ENCODE results near the gene ZFHX2.

Gene ZFHX2

GRCh38 chr14:23536494-23536893 is 15.1 kb downstream of the ZFHX2 start:
- H2AFZ ChIP-seq (ENCODE audit: low read length) = no peak overlapping the region
- no peaks in the 10 kb centered on the region for H4K20me1 ChIP-seq (ENCODE audit: insufficient read depth, low read length)
- no peaks in the 10 kb centered on the region for H3K36me3 ChIP-seq (ENCODE audit: insufficient read depth, low read length)
- no peaks in the 10 kb centered on the region for H3F3A ChIP-seq (ENCODE audit: insufficient read depth, low read length)
- H3K79me2 ChIP-seq (ENCODE audit: insufficient read depth, low read length) = no peaks in the 10 kb centered on the region
- TF ChIP-seq EZH2 (IDR thresholded peaks at IDR 0.05; ENCODE audit: borderline replicate concordance, low read length) = no peak
- TF ChIP-seq, protein P1, sequence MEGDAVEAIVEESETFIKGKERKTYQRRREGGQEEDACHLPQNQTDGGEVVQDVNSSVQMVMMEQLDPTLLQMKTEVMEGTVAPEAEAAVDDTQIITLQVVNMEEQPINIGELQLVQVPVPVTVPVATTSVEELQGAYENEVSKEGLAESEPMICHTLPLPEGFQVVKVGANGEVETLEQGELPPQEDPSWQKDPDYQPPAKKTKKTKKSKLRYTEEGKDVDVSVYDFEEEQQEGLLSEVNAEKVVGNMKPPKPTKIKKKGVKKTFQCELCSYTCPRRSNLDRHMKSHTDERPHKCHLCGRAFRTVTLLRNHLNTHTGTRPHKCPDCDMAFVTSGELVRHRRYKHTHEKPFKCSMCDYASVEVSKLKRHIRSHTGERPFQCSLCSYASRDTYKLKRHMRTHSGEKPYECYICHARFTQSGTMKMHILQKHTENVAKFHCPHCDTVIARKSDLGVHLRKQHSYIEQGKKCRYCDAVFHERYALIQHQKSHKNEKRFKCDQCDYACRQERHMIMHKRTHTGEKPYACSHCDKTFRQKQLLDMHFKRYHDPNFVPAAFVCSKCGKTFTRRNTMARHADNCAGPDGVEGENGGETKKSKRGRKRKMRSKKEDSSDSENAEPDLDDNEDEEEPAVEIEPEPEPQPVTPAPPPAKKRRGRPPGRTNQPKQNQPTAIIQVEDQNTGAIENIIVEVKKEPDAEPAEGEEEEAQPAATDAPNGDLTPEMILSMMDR (IDR thresholded peaks at IDR 0.05; ENCODE audit: low read length) = no peak
- no peak overlapping the region for H3K27ac ChIP-seq (ENCODE audit: low read depth, low read length, poor library complexity, severe bottlenecking)
- no peak overlapping the region for H3K4me2 ChIP-seq (ENCODE audit: low read length)
- H3K27me3 ChIP-seq (ENCODE audit: insufficient read depth, low read length) = no peaks in the 10 kb centered on the region
- H3K9ac ChIP-seq (ENCODE audit: low read length) = no peak overlapping the region
- H3K9me3 ChIP-seq (ENCODE audit: low read length) = no peaks in the 10 kb centered on the region
- H3K4me3 ChIP-seq (ENCODE audit: low read depth, low read length, poor library complexity, severe bottlenecking) = no peak overlapping the region
- H3K9me2 ChIP-seq (ENCODE audit: low read depth, low read length) = no peaks in the 10 kb centered on the region
- no peaks in the 10 kb centered on the region for H3K4me1 ChIP-seq (ENCODE audit: insufficient read depth, low read length, severe bottlenecking)

- Histone ChIP-seq H3K9me3 (ENCODE audit: low read length) (no peaks in the 10 kb centered on the region), H3K9me2 (ENCODE audit: low read depth, low read length) (no peaks in the 10 kb centered on the region), H3F3A (ENCODE audit: insufficient read depth, low read length) (no peaks in the 10 kb centered on the region), H3K9ac (ENCODE audit: low read length) (no peak overlapping the region), H3K27me3 (ENCODE audit: insufficient read depth, low read length) (no peaks in the 10 kb centered on the region), H2AFZ (ENCODE audit: low read length) (no peak overlapping the region), H4K20me1 (ENCODE audit: insufficient read depth, low read length) (no peaks in the 10 kb centered on the region), H3K27ac (ENCODE audit: low read depth, low read length, poor library complexity, severe bottlenecking) (no peak overlapping the region), H3K4me3 (ENCODE audit: low read depth, low read length, poor library complexity, severe bottlenecking) (no peak overlapping the region), H3K4me2 (ENCODE audit: low read length) (no peak overlapping the region), H3K79me2 (ENCODE audit: insufficient read depth, low read length) (no peaks in the 10 kb centered on the region), H3K36me3 (ENCODE audit: insufficient read depth, low read length) (no peaks in the 10 kb centered on the region), H3K4me1 (ENCODE audit: insufficient read depth, low read length, severe bottlenecking) (no peaks in the 10 kb centered on the region)
- no peak for TF ChIP-seq EZH2 (IDR thresholded peaks at IDR 0.05; ENCODE audit: borderline replicate concordance, low read length)
- TF ChIP-seq, protein P1 (IDR thresholded peaks at IDR 0.05; ENCODE audit: low read length) = no peak
Observed at GRCh38 chr14:23535943-23536342, 15.6 kb downstream of the ZFHX2 start.

DNA sequence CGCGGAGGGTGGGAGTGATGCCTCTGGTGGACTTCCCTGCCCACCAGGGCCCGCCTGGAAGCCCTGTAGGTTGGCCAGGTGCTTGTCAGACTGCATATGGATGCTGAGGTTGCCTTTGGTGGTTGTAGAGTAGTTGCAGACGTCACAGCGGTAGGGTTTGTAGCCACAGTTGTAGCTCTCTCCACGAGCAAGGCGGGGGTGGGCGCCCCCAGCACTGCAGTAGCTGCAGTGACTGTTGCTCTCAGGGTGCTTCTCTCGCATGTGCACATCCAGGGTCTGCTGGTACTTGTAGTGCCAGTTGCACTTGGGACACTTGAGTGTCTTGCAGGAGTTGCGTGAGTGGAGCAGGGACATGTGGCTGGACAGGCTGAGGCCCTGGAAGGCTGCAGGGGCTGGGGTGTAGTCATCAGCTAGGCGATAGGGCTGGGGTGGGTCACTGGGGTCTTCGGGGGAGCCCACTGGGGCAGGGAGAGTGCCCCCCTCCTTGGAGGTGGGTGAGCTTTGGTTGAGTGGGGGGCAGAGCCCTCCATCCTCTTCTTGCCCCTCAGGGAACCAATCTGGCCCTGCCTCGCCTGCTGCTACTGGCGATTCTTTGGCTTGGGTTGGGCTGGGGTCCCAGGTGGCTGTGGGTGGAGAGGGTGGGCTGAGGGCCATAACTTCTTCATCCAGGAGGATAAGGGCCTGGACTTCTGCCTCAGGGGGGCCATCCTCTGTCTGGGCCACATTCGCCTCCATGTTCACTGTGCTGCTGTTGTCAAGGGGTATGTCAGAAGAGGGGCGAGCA is 17.7 kb downstream of the ZFHX2 start:
- no peaks in the 10 kb centered on the region for H3K79me2 ChIP-seq (ENCODE audit: insufficient read depth, low read length)
- no peaks in the 10 kb centered on the region for H3K9me3 ChIP-seq (ENCODE audit: low read length)
- H3K36me3 ChIP-seq (ENCODE audit: insufficient read depth, low read length) = no peaks in the 10 kb centered on the region
- H2AFZ ChIP-seq (ENCODE audit: low read length) = no peak overlapping the region
- no peaks in the 10 kb centered on the region for H3K27me3 ChIP-seq (ENCODE audit: insufficient read depth, low read length)
- H3K4me2 ChIP-seq (ENCODE audit: low read length) = no peak overlapping the region
- H4K20me1 ChIP-seq (ENCODE audit: insufficient read depth, low read length) = no peaks in the 10 kb centered on the region
- H3K9ac ChIP-seq (ENCODE audit: low read length) = no peak overlapping the region
- no peaks in the 10 kb centered on the region for H3F3A ChIP-seq (ENCODE audit: insufficient read depth, low read length)
- H3K27ac ChIP-seq (ENCODE audit: low read depth, low read length, poor library complexity, severe bottlenecking) = no peak overlapping the region
- H3K9me2 ChIP-seq (ENCODE audit: low read depth, low read length) = no peaks in the 10 kb centered on the region
- TF ChIP-seq, protein P1 (IDR thresholded peaks at IDR 0.05; ENCODE audit: low read length) = no peak
- no peak for TF ChIP-seq EZH2 (IDR thresholded peaks at IDR 0.05; ENCODE audit: borderline replicate concordance, low read length)
- no peaks in the 10 kb centered on the region for H3K4me1 ChIP-seq (ENCODE audit: insufficient read depth, low read length, severe bottlenecking)
- no peak overlapping the region for H3K4me3 ChIP-seq (ENCODE audit: low read depth, low read length, poor library complexity, severe bottlenecking)
